ENCODE results near the gene CFL2.
A peak's percentile ranks its signal among the peaks of the same experiment; 100 is the strongest.
"Not testable (repeated sequence)": the region's sequence is repeated elsewhere in the genome, so short reads cannot be mapped to it uniquely, and the experiment has no call there.

The CFL2 gene

DNA sequence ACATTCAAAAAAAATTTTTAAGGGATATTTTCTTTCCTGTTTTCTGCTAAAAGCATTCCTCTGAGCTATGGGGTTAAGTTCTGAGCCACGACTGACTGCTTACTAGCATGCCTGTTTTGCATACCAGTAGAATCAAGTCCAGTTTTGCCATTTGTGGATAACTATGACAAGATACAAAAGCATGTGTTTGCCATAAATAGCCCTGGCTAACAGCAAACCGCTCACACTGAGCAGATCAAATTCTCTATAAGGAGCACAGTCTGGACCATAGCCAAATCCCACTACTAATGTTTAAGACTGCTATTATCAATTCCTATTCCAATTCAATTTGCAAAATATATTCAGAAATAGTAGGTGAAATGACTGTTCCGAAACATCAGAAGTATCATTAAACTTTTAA, 3.2 kb downstream of the CFL2 start:
- DNase-seq: peak; percentile 3

DNA sequence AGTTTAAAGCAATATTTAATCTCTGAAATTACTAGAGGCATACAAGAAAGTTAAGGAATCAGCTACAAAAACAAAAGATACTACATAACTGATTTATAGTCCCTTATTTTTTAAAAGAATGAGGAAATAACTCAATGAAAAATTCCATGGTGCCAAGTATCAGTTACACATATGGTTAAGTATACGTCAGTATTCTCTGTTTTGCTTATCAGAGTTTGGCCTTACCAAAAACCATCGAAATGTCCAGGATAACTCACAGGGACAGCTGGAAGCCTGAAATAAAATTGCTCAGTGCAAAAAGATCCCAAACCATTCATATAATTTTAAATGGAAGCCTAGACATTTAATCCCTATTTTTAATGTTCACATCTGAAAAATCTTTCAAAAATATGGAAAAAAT, 3.6 kb downstream of the CFL2 start:
- DNase-seq: no peak

DNA sequence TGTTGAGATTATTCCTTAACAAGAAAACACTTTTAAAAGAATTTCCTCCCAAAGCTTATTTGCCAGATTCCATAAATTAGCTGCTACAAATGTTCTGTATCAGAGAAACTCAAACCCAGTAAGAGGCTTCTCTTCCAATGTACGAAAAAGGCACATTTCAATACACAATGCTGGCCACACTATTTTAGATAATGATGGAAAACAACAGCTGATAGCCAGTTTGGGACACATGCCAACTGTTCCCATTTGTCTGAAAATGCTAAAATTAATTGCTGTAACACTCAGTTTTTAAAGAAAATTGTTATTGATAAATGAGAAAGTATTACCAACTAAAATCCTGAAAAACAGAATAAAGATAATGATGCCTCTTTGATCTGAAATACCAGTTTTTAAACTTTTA, 4.4 kb downstream of the CFL2 start:
- no peak for DNase-seq

DNA sequence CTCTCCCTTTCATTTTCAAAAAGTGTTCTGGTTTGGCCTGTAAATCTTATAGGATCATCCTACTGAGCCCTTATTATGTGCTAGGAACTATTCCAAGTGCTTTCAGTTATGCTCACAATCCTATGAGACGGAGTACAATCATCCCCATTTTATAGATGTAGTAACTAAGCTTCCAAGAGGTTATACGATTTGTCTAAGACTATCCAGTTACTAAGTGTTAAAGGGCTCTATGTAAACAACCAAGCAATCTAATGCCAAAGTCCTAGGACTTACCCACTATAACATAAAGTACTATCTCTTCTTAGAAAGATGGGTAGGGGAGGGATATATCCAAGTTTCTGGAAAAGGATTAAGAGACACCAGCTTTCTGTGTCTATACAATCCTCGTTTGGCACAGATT, 6.7 kb downstream of the CFL2 start:
- no peak for DNase-seq

DNA sequence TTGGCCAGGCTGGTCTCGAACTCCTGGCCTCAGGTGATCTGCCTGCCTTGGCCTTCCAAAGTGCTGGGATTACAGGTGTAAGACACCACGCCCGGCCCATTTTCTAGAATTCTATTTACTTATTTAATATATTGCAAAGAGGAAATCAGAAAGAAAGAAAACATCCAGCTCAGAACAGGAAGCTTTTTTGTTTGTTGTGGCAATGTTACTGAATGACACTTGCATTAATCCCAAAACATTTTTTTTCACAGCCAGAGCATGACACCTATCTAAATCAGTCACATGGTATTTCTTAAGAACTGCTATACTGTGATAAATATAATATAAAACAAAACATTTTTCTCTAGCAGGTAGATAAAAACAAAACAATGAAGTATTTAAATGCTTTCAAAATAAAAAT, 12.6 kb downstream of the CFL2 start:
- no peak for DNase-seq

DNA sequence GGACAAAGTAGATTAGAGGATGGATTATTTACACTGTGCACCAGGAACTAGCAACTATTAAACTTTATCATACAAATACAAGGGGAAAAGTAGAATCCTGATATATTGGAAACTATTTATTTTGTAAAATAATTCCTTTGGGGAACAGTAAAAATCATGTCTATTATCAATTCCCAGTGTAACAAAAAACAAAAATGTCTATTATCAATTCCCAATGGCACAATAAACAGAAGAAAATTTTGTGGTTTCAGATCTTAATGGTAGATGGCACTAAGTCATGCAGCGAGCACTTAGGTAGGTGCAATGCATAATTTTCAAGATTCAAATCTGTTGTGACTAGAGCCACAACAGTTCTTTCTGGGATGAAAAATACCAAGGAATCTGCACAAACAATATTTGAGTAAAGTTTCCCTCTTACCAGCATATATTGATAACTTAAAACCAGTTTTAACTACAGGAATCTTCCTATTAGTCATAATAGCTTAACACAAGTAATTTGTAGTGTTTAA, 13.7 kb downstream of the CFL2 start:
- DNase-seq: no peak

DNA sequence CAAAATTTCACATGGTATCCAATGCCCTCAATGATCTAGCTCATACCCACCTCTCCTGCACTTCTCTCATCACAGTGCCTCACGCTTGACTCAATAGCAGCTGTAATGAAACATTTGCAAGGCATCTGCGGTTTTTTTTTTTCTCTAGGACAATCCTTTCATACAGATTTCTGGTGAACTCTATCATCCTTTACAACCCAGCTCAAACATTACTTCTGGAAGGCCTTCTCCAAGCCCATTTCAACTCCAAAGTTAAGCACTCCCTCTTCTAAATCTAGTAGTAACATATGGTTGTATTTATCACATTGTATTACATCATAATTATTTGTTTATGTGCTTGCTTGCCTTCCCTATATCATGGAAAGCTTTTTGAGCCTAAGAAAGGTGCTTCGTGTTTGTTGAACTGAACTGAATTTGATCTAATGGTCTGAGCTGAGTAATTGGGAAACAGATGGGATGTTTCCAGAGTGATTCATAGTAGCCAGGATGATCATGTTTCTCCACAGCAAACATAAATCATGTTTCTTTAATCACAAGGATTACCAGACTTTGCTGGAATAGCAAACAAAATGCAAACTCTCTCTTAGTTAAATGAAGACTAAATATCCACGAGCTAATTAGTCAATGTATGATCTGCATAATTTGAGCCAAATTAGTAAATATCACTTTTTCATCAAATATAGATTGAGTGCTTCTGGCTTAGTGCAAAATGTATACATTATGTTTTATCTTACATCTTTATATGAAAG, 14.3 kb downstream of the CFL2 start:
- DNase-seq: no peak

DNA sequence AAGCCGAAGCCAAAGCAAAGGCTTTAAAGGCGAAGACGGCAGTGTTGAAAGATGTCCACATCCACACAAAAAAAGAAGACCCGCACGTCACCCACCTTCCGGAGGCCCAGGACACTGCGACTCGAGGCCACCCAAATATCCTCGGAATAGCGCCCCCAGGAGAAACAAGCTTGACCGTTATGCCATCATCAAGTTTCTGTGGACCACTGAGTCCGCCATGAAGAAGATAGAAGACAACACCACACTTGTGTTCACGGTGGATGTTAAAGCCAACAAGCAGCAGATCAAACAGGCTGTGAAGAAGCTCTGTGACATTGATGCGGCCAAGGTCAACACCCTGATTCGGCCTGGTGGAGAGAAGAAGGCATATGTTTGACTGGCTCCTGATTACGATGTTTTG, 20.2 kb downstream of the CFL2 start:
- DNase-seq: not testable (repeated sequence)

DNA sequence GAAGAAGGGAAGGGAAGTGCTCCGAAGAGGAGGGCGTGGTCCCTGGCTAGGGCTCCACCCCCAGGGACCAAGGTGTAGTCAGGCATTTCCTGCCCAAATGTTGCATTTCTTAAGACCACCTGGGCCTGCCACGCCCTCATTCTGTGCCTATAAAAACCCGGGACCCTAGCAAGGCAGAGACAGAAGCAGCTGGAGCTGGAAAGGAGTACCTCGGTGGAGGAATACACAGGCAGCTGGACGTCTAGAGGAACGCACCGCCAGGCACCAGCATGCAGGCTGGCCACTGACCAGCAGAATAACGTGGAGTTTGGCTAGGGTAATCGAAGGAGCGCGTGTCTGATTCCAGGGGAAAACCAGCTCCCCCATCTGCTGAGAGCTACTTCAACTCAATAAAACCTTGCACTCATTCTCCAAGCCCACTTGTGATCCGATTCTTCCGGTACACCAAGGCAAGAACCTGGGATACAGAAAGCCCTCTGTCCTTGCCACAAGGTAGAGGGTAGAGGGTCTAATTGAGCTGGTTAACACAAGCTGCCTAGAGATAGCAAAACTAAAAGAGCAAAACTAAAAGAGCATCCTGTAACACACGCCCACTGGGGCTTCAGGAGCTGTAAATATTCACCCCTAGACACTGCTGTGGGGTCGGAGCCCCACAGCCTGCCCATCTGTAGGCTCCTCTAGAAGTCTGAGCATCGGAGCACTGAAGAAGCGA, 21.0 kb downstream of the CFL2 start:
- DNase-seq: no peak

DNA sequence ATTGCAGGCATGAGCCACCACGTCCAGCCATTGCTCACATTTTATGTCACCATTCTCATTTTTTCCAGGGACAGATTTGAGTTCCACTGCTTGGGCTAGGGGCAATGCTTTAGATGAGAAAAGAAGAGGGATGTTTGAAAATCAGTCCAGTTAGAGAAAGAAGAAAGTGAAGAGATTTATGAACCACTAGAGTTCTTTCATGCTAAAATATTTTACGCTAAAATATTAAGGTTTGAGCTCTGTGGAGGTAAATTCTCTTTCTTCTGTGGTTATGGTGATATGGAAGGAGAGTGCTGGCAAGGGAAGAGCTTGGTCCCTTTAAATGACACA, 21.5 kb downstream of the CFL2 start:
- DNase-seq: no peak

DNA sequence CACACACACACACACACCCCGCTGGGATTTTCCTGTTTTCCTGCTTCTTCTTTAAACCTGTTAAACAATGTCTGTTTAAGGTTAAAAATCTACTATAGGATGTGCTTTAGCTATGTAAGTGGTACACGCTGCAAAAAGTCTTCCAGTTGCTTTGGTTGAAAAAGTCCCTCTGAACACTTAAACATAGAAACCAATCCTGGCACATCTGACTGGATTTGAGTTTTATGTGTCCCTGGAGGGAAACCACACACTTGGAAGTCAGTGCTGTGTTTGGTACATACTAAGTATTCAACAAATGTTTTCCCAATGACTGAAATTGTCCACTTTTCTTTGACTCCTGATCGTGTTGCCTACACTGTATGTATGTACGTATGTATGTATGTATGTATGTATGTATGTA, 22.0 kb downstream of the CFL2 start:
- no peak for DNase-seq

DNA sequence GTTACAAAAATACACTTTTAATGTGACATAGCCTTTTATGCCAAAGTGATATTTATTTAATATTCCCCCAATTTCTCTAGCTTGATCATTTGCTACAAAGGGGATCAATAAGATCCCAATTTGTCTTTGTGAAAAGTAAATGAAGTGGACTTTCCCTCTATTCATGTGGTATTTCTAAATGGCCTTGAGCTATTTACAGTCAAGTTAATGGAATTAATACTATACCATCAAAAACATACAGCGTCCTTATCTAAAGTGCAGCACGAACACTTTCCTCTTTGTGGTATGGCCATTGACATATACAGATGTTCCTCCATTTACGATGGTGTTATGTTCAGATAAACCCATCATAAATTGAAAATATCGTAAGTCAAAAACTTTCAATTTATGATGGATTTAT, 23.2 kb downstream of the CFL2 start:
- DNase-seq: no peak

DNA sequence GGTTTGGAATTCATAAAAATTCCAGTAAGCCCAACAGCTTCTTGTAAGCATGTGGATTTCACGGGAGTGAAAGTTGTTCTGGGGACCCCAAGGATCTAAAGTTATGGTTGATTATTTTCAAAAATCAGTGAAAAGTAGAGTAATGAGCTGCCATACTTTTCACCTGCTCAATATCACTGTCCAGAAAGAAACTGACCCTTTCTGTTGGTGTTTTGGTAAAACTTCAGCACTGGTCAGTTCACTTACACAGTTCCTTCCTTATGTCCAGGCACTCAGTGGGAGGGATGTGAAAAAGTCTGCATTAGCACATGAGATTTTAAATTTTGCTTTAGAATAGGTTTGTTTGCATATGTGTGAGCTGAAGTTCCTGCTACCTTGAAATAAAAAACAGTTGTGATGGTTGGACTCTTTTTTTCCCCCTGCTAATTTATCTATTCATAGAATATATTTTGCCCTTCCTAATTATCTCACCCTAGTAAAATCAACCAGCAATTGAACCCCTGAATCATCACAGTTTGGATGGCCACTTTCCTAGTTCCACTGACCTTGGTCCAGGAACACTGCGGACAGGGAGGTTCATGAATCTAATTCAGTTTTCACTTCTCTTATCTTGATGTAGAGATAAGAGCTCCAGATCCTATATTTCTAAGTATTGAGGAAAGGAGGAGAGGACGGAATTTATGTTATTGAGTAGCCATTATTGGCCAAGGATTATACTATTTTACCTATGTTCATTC, 25.8 kb downstream of the CFL2 start:
- DNase-seq: no peak

DNA sequence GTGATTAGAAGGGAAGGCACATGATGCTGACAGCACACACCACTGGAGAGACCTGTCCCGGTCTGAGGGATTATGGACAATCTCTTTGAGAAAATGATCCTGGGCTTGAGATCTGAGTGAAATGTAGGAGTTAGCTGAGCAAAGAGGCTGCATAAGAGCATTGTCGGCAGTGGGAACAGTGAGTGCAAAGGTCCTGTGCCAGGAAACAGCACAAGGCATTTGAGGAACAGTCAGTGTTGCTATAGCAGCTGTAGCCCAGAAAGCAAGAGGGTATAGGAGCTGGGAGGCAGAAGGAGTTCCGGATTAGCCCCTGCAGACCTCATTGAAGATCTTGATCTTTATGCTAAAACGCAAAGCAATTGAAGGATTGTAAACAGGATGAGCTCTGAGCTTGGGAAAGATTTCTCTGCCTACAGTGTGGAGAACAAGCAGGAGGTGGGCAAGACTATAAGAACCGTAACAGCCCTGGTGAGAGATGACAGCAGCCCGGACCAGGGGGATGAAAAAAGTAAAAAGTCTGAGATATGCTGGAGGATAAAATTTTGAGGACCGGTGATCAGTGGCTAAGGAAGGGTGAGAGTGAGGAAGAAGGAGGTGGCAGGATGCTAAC, 28.5 kb downstream of the CFL2 start:
- no peak for DNase-seq

DNA sequence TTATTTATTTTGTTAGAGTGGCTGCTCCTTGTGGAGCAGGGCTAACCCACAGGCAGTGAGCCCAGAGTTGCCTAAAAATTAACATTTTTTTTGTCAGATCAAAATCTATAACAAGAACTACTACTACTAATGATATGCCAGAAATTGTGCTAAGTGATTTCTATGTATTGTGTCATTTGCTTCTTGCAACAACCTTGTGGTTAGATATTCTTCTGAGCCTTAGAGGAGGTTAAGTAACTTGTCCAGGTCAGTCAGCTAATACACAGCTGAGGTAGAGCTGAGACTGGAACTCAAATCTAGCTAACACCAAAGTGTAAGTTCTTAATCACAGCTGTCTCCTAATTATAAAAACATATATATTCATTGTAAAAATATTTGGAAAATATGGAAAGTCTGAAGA, 29.8 kb downstream of the CFL2 start:
- no peak for DNase-seq

DNA sequence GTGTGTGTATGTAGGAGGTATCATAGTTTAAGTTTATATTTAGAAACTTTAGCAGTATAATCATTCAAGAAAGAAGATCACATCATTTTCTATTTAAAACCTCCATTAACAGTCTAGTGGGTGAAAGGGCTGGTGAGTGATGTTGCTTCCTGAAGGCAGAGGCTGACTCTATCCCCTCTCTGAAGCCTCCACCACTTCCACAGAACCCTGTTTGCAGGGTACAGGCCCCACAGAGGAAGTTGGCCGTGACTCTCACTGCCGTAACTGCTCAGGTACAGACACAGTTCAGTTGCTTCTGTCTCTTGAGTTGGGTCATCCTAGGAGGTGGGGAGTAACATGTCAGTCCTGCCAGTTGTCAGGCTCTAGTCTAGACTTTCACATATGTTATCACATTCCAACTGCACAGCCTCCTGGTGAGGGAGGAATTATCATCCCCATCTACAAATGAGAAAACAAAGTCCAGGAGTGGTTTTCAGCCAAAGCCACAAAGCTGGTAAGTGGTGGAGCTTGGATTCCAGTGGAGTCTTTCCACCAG, 31.5 kb downstream of the CFL2 start:
- peak; percentile 10 for DNase-seq

DNA sequence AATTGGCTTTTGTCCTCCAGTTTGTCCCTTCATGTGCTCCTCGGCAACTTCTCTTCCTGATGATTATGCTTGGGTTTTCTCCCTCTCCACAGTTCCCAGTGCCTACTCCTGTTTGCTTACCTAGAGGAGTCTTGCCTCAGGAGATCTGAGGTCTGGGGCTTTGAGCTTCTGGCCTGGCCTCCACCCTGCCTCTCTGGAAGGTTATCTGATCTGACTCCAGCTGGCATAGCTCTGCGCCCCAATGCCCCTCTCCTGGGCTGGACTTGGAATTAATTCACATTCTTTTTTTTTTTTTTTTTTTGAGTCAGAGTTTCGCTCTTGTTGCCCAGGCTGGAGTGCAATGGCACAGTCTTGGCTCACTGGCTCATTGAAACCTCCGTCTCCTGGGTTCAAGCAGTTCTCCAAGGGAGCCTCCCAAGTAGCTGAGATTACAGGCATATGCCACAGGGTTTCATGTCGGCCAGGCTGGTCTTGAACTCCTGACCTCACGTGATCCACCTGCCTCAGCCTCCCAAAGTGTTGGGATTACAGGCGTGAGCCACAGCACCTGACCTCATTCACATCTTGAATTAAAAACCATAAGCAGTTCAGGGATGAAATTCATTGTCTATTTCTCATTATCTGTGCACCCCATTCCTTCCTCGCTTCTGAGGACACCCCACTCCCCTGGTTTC, 33.5 kb downstream of the CFL2 start:
- no peak for DNase-seq

DNA sequence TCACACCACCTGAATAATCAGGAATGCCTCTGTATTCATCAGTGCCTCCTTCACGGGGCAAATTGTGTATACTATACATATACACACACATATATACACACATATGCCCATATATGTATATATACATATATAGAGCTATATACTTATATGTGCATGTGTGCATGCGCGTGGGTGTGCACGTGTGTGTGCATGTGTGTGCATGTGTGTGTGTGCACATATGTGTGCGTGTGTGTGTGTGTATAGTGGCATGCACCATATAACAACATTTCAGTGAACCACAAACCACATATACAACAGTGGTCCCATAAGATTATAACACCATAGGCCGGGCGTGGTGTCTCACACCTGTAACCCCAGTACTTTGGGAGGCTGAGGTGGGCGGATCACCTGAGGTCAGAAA, 35.7 kb downstream of the CFL2 start:
- DNase-seq: no peak

DNA sequence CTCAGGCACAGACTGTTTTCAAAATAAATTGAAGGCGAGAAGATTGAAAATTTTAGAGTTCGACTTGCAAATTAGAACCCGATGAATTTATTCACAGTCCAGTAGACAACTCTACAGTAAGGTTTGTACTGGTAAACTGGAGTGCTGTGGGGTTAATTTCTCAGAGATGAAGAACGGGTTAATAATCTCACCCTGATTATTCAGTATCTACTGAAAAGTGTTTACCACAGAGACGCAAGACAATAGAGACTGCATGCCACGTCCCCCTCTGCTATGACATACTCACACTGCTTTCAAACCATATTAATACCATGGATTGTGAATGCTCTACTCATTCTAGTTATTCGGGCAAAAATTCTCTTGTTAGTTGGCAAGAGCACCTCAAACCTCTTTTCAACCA, 36.1 kb downstream of the CFL2 start:
- DNase-seq: no peak

DNA sequence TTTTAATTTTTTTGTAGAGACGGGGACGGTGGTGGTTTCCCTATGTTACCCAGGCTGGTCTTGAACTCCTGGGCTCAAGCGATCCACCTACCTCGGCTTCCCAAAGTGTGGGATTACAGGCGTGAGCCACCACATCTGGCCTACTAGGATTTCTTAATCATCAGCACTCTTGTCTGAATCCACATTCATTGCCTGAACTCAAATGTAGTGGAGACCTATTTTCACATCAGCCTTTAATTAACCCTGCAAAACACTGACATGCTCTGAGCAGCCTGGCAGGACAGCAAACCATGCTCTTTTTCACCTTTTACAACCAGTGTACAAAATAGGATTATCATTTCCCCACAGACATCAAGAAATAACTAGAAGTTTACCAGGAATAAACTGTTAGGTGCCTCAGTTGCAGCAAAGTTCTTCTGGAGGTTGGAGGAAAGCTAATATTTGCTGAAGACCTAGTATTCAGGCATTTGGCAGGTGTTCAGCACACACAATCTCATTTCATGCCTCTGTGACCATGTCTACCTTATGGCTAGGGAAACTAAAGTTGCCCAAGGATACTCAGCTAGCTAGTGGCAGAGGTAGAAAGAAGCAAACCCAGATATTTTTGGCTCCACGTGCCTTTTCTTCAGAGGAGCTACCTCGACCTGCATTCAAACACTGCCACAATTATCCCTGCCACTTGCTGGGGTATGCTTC, 37.7 kb downstream of the CFL2 start:
- no peak for DNase-seq

DNA sequence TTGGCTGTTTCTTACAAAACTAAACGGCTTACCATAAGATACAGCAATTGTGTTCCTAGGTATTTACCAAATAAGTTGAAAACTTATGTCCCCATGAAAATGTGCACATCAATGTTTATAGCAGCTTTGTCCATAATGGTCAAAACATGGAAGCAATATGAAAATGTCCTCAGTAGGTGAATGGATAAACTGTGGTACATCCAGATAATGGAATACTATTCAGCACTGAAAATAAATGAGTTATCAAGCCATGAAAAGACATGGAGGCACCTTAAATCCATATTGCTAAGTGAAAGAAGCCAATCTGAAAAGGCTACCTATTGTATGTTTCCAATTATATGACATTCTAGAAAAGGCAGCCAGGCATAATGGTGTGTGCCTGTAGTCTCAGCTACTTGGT, 40.7 kb downstream of the CFL2 start:
- DNase-seq: no peak

DNA sequence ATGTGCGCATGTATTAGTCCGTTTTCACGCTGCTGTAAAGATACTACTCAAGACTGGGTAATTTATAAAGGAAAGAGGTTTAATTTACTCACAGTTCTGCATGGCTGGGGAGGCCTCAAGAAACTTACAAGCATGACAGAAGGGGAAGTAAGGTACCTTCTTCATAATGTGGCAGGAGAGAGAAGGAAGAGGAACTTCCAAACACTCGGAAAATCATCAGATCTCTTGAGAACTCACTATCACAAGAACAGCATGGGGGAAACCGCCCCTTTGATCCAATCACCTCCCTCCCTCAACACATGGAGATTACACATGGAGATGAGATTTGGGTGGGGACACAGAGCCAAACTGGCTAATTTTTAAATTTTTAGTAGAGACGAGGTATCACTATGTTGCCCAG, 42.7 kb downstream of the CFL2 start:
- DNase-seq: no peak
